HG03135 (cell line): Measurements from ENCODE around the gene RNF126.
A peak's percentile ranks its signal among the peaks of the same experiment; 100 is the strongest.
"Not testable (repeated sequence)": the region's sequence is repeated elsewhere in the genome, so short reads cannot be mapped to it uniquely, and the experiment has no call there.

Source experiments
- ATAC-seq: cut with Tn5 transposase; IDR thresholded peaks from one replicate; pipeline ENCODE4 v1.9.1; 2021; ENCODE audit warnings: mild to moderate bottlenecking, moderate library complexity; ENCODE audit not compliant: unreplicated experiment

The RNF126 gene

GRCh38 chr19:686589-687297 is 23.7 kb upstream of the RNF126 start:
- no peak for ATAC-seq

GRCh38 chr19:685454-685931 is 22.5 kb upstream of the RNF126 start:
- ATAC-seq: no peak

GRCh38 chr19:682678-683320 is 19.8 kb upstream of the RNF126 start:
- ATAC-seq: no peak

- no peak for ATAC-seq
Measured at GRCh38 chr19:681029-682019, 18.3 kb upstream of the RNF126 start.

GRCh38 chr19:680287-681028 is 17.4 kb upstream of the RNF126 start:
- peak; percentile 58 for ATAC-seq

- peak; percentile 23 for ATAC-seq
Measured at GRCh38 chr19:679418-680286, 16.6 kb upstream of the RNF126 start.

- no peak for ATAC-seq
Measured at GRCh38 chr19:678791-679388, 15.9 kb upstream of the RNF126 start.

GRCh38 chr19:677601-678436 is 14.8 kb upstream of the RNF126 start:
- ATAC-seq: no peak

GRCh38 chr19:677201-677600 is 14.2 kb upstream of the RNF126 start:
- no peak for ATAC-seq

- no peak for ATAC-seq
Measured at GRCh38 chr19:676339-677105, 13.5 kb upstream of the RNF126 start, which contains the start of gene FSTL3. TSS of gene FSTL3 (plus strand) at chr19:676392. CDS start at chr19:676424, 32 bp downstream.

GRCh38 chr19:676007-676338 is 13.0 kb upstream of the RNF126 start:
- ATAC-seq: no peak

GRCh38 chr19:674282-675151 is 11.5 kb upstream of the RNF126 start:
- ATAC-seq: no peak

- ATAC-seq: no peak
Measured at GRCh38 chr19:670609-671075, 7.6 kb upstream of the RNF126 start.

GRCh38 chr19:668675-669434 is 5.8 kb upstream of the RNF126 start:
- not testable (repeated sequence) for ATAC-seq

- not testable (repeated sequence) for ATAC-seq
Measured at GRCh38 chr19:666985-667573, 4.1 kb upstream of the RNF126 start.
